Neutrophil (primary cell): ENCODE measurements around the gene SCAANT1.
A peak's percentile ranks its signal among the peaks of the same experiment; 100 is the strongest.

Experiments
- H3K27ac ChIP-seq: fragments of 200-600 bp; sonication (generic); 2 replicates; pipeline ENCODE4 v1.5.1; 2016; ENCODE audit warnings: mild to moderate bottlenecking, moderate library complexity
- H3K27me3 ChIP-seq: fragments of 200-600 bp; sonication (generic); 2 replicates; pipeline ENCODE4 v1.6.0; 2016; ENCODE audit warnings: mild to moderate bottlenecking
- H3K36me3 ChIP-seq: fragments of 200-600 bp; sonication (generic); 2 replicates; pipeline ENCODE4 v1.5.1; 2017
- H3K4me1 ChIP-seq, 2 experiments: fragments of 200-600 bp in 1 of 2; sonication (generic) in 1 of 2; 1 replicate in 1 of 2; 2 replicates in 1 of 2; pipeline versions ENCODE4 v1.5.1 to v1.6.1; 2013 to 2016; ENCODE audit warnings: low read depth in 1 of 2, low read length in 1 of 2, mild to moderate bottlenecking in 1 of 2, moderate library complexity in 1 of 2; ENCODE audit not compliant: control insufficient read depth in 1 of 2, insufficient read depth in 1 of 2
- H3K4me3 ChIP-seq, 2 experiments: fragments of 200-600 bp in 1 of 2; sonication (generic) in 1 of 2; 1 replicate in 1 of 2; 2 replicates in 1 of 2; pipeline ENCODE4 v1.5.1; 2013 to 2016; ENCODE audit warnings: low read depth in 1 of 2, low read length in 1 of 2, mild to moderate bottlenecking in 1 of 2, moderate library complexity in 1 of 2
- H3K9me3 ChIP-seq: fragments of 200-600 bp; sonication (generic); 2 replicates; pipeline ENCODE4 v1.5.1; 2016
- CTCF ChIP-seq: fragments of 200-600 bp; sonication (generic); IDR thresholded peaks from 2 replicates; pipeline ENCODE4 v1.5.1; 2016; ENCODE audit warnings: antibody characterized with exemption

Gene SCAANT1

GRCh38 chr3:63949005-63949404, 36.8 kb upstream of the SCAANT1 start:
- Histone ChIP-seq H3K27me3 (no peaks in the 10 kb centered on the region), H3K4me1 (peaks cover 0 to 1% of the 10 kb centered on the region in 2 experiments), H3K27ac (no peak overlapping the region), H3K9me3 (no peaks in the 10 kb centered on the region), H3K4me3 (no peak overlapping the region), H3K36me3 (peaks cover 26% of the 10 kb centered on the region)
- TF ChIP-seq CTCF: no peak

GRCh38 chr3:63947594-63947993, 35.4 kb upstream of the SCAANT1 start:
- Histone ChIP-seq H3K36me3 (peaks cover 14% of the 10 kb centered on the region), H3K4me3 (no peak overlapping the region), H3K27ac (peak overlapping the region; percentile 24), H3K9me3 (no peaks in the 10 kb centered on the region), H3K4me1 (peaks cover 5 to 15% of the 10 kb centered on the region in 2 experiments), H3K27me3 (no peaks in the 10 kb centered on the region)
- TF ChIP-seq CTCF: no peak

- Histone ChIP-seq H3K4me1 (peaks cover 5 to 15% of the 10 kb centered on the region in 2 experiments), H3K9me3 (no peaks in the 10 kb centered on the region), H3K27ac (no peak overlapping the region), H3K27me3 (no peaks in the 10 kb centered on the region), H3K36me3 (peaks cover 14% of the 10 kb centered on the region), H3K4me3 (no peak overlapping the region)
- no peak for TF ChIP-seq CTCF
Measured at GRCh38 chr3:63946753-63947152, 34.6 kb upstream of the SCAANT1 start.

GRCh38 chr3:63945558-63946096, 33.4 kb upstream of the SCAANT1 start:
- Histone ChIP-seq H3K4me1 (peaks cover 9 to 17% of the 10 kb centered on the region in 2 experiments), H3K27me3 (no peaks in the 10 kb centered on the region), H3K4me3 (no peak overlapping the region), H3K36me3 (peaks cover 15% of the 10 kb centered on the region), H3K27ac (no peak overlapping the region), H3K9me3 (no peaks in the 10 kb centered on the region)
- TF ChIP-seq CTCF: no peak

- no peaks in the 10 kb centered on the region for H3K9me3 ChIP-seq
- peaks cover 15% of the 10 kb centered on the region for H3K36me3 ChIP-seq
- H3K27me3 ChIP-seq: no peaks in the 10 kb centered on the region
- H3K27ac ChIP-seq: peak overlapping the region; percentile 26
- H3K4me3 ChIP-seq: no peak overlapping the region
- peaks cover 28 to 37% of the 10 kb centered on the region in 2 experiments for H3K4me1 ChIP-seq
- TF ChIP-seq CTCF: no peak
Measured at GRCh38 chr3:63943678-63944077, 31.5 kb upstream of the SCAANT1 start.
